ENCODE data around the gene SMPD3. TPM values are rescaled to one million over a fixed set of nuclear protein-coding genes. Genes with fewer than 3 reads are reported as not detected.

Gene SMPD3
- total RNA-seq, 1 donor from 2014 or later: not detected

GRCh38 chr16:68361485-68361884 is 86.8 kb downstream of the SMPD3 start:
- DNase-seq (ENCODE audit: low read depth) (peak; percentile 11), FAIRE-seq (no peak)
- no peak for TF ChIP-seq CTCF (IDR thresholded peaks at IDR 0.05; ENCODE audit: insufficient read depth, low read length, severe bottlenecking)
- Histone ChIP-seq H3K4me3 (ENCODE audit: low read depth, low read length) (no peak overlapping the region), H3K36me3 (ENCODE audit: control insufficient read depth, insufficient read depth, low read length) (peaks cover 9% of the 10 kb centered on the region), H3K27me3 (ENCODE audit: control insufficient read depth, insufficient read depth, low read length) (peaks cover 12% of the 10 kb centered on the region)

- no peak for DNase-seq (ENCODE audit: low read depth)
- FAIRE-seq: no peak
- Histone ChIP-seq H3K36me3 (ENCODE audit: control insufficient read depth, insufficient read depth, low read length) (peaks cover 10% of the 10 kb centered on the region), H3K27me3 (ENCODE audit: control insufficient read depth, insufficient read depth, low read length) (peaks cover 12% of the 10 kb centered on the region), H3K4me3 (ENCODE audit: low read depth, low read length) (no peak overlapping the region)
- TF ChIP-seq CTCF (IDR thresholded peaks at IDR 0.05; ENCODE audit: insufficient read depth, low read length, severe bottlenecking): no peak
Observed at GRCh38 chr16:68360956-68361355, 87.4 kb downstream of the SMPD3 start.

GRCh38 chr16:68360547-68360946 is 87.8 kb downstream of the SMPD3 start:
- FAIRE-seq (no peak), DNase-seq (ENCODE audit: low read depth) (no peak)
- Histone ChIP-seq H3K4me3 (ENCODE audit: low read depth, low read length) (no peak overlapping the region), H3K36me3 (ENCODE audit: control insufficient read depth, insufficient read depth, low read length) (peaks cover 10% of the 10 kb centered on the region), H3K27me3 (ENCODE audit: control insufficient read depth, insufficient read depth, low read length) (peaks cover 12% of the 10 kb centered on the region)
- TF ChIP-seq CTCF (IDR thresholded peaks at IDR 0.05; ENCODE audit: insufficient read depth, low read length, severe bottlenecking): no peak

- Histone ChIP-seq H3K36me3 (ENCODE audit: control insufficient read depth, insufficient read depth, low read length) (peaks cover 11% of the 10 kb centered on the region), H3K4me3 (ENCODE audit: low read depth, low read length) (no peak overlapping the region), H3K27me3 (ENCODE audit: control insufficient read depth, insufficient read depth, low read length) (peaks cover 10% of the 10 kb centered on the region)
- FAIRE-seq: no peak
- TF ChIP-seq CTCF (IDR thresholded peaks at IDR 0.05; ENCODE audit: insufficient read depth, low read length, severe bottlenecking): no peak
- DNase-seq (ENCODE audit: low read depth): no peak
Observed at GRCh38 chr16:68359398-68360191, 88.7 kb downstream of the SMPD3 start.

GRCh38 chr16:68358951-68359350 is 89.4 kb downstream of the SMPD3 start:
- H3K4me3 ChIP-seq (ENCODE audit: low read depth, low read length): no peak overlapping the region
- DNase-seq (ENCODE audit: low read depth) (no peak), FAIRE-seq (no peak)
- peaks cover 8% of the 10 kb centered on the region for H3K27me3 ChIP-seq (ENCODE audit: control insufficient read depth, insufficient read depth, low read length)
- peaks cover 14% of the 10 kb centered on the region for H3K36me3 ChIP-seq (ENCODE audit: control insufficient read depth, insufficient read depth, low read length)
- TF ChIP-seq CTCF (IDR thresholded peaks at IDR 0.05; ENCODE audit: insufficient read depth, low read length, severe bottlenecking): no peak

GRCh38 chr16:68357923-68358322 is 90.4 kb downstream of the SMPD3 start:
- FAIRE-seq: no peak
- no peaks in the 10 kb centered on the region for H3K27me3 ChIP-seq (ENCODE audit: control insufficient read depth, insufficient read depth, low read length)

More at GRCh38 chr16:68357923-68358322, 90.4 kb downstream of the SMPD3 start:
- TF ChIP-seq CTCF (IDR thresholded peaks at IDR 0.05; ENCODE audit: insufficient read depth, low read length, severe bottlenecking): no peak
- no peak overlapping the region for H3K4me3 ChIP-seq (ENCODE audit: low read depth, low read length)
- DNase-seq (ENCODE audit: low read depth): no peak
- peaks cover 19% of the 10 kb centered on the region for H3K36me3 ChIP-seq (ENCODE audit: control insufficient read depth, insufficient read depth, low read length)

Data from bronchial epithelial cell (primary cell).